NCI-H2029 (cell line): ENCODE data around the gene SLC16A10.
"Not testable (repeated sequence)": the region's sequence is repeated elsewhere in the genome, so short reads cannot be mapped to it uniquely, and the experiment has no call there.

ENCODE experiments used
- DNase-seq: peaks from one replicate; lab custom pipeline; 2025; lab: John Stamatoyannopoulos, UW

SLC16A10 gene

GRCh38 chr6:111134236-111134869, 47.0 kb downstream of the SLC16A10 start:
- DNase-seq = not testable (repeated sequence)

GRCh38 chr6:111137489-111138093, 50.3 kb downstream of the SLC16A10 start:
- DNase-seq = not testable (repeated sequence)

- DNase-seq = no peak
Observed at GRCh38 chr6:111147440-111147839, 60.1 kb downstream of the SLC16A10 start.

GRCh38 chr6:111148110-111148509, 60.8 kb downstream of the SLC16A10 start:
- no peak for DNase-seq

GRCh38 chr6:111150577-111150976, 63.3 kb downstream of the SLC16A10 start:
- no peak for DNase-seq

- no peak for DNase-seq
Observed at GRCh38 chr6:111154981-111155380, 67.7 kb downstream of the SLC16A10 start.

- DNase-seq = no peak
Observed at GRCh38 chr6:111157412-111157811, 70.1 kb downstream of the SLC16A10 start.

- no peak for DNase-seq
Observed at GRCh38 chr6:111159633-111160032, 72.3 kb downstream of the SLC16A10 start.

GRCh38 chr6:111161650-111162049, 74.3 kb downstream of the SLC16A10 start:
- DNase-seq = no peak

GRCh38 chr6:111162504-111162903, 75.2 kb downstream of the SLC16A10 start:
- no peak for DNase-seq

GRCh38 chr6:111171577-111172400, 84.5 kb downstream of the SLC16A10 start:
- no peak for DNase-seq

GRCh38 chr6:111172563-111172962, 85.3 kb downstream of the SLC16A10 start:
- no peak for DNase-seq

GRCh38 chr6:111173341-111173740, 86.0 kb downstream of the SLC16A10 start:
- no peak for DNase-seq

GRCh38 chr6:111173946-111174345, 86.6 kb downstream of the SLC16A10 start:
- no peak for DNase-seq

GRCh38 chr6:111175109-111175508, 87.8 kb downstream of the SLC16A10 start:
- DNase-seq = no peak

GRCh38 chr6:111176038-111176759, 88.9 kb downstream of the SLC16A10 start:
- no peak for DNase-seq

- DNase-seq = no peak
Observed at GRCh38 chr6:111176760-111177099, 89.4 kb downstream of the SLC16A10 start.

- DNase-seq = no peak
Observed at GRCh38 chr6:111177131-111177530, 89.8 kb downstream of the SLC16A10 start.

GRCh38 chr6:111183702-111184517, 96.6 kb downstream of the SLC16A10 start:
- no peak for DNase-seq

- DNase-seq = no peak
Observed at GRCh38 chr6:111184827-111185532, 97.7 kb downstream of the SLC16A10 start.

GRCh38 chr6:111185954-111186353, 98.7 kb downstream of the SLC16A10 start:
- peak; percentile 6 for DNase-seq
